HepG2 (cell line): ENCODE results near the gene CMTM8. TPM values are rescaled to one million over a fixed set of nuclear protein-coding genes. Genes with fewer than 3 reads are reported as not detected.

Source experiments
- CBX2 ChIP-seq, 2 experiments: fragments of 200-600 bp in 1 of 2; sonication (generic); formaldehyde crosslinking in 1 of 2; IDR thresholded peaks; 2 replicates each; pipeline versions ENCODE4 v1.7.0 to v1.8.1; 2018 to 2022; ENCODE audit warnings: low read depth in 2 of 2, low read length in 1 of 2, mild to moderate bottlenecking in 1 of 2, missing genetic modification reagents in 1 of 2
- FOXA3 ChIP-seq: IDR thresholded peaks from 2 replicates; pipeline ENCODE4 v1.6.1; 2016; ENCODE audit warnings: missing genetic modification reagents, missing compliant biosample characterization
- FUBP1 ChIP-seq: sonication (generic); formaldehyde crosslinking; IDR thresholded peaks from 2 replicates; pipeline ENCODE4 v1.5.1; 2020; ENCODE audit warnings: missing genetic modification reagents, mild to moderate bottlenecking, borderline replicate concordance
- GATAD2A ChIP-seq: IDR thresholded peaks from 2 replicates; pipeline ENCODE4 v1.6.1; 2016
- GFI1 ChIP-seq: sonication (generic); formaldehyde crosslinking; IDR thresholded peaks from 2 replicates; pipeline ENCODE4 v1.5.0; 2020; ENCODE audit warnings: missing genetic modification reagents, mild to moderate bottlenecking, borderline replicate concordance
- HOXD1 ChIP-seq: sonication (generic); formaldehyde crosslinking; IDR thresholded peaks from 2 replicates; pipeline ENCODE4 v1.5.0; 2020; ENCODE audit warnings: missing genetic modification reagents
- KDM2A ChIP-seq: sonication (generic); formaldehyde crosslinking; IDR thresholded peaks from 2 replicates; pipeline ENCODE4 v1.4.0; 2020; ENCODE audit warnings: low read depth, missing genetic modification reagents, borderline replicate concordance
- KLF16 ChIP-seq, 2 experiments: sonication (generic) in 1 of 2; formaldehyde crosslinking in 1 of 2; IDR thresholded peaks; 2 replicates each; pipeline versions ENCODE4 v1.6.1 to v1.8.0; 2016 to 2023; ENCODE audit warnings: missing genetic modification reagents in 2 of 2, missing compliant biosample characterization in 1 of 2
- NCOA1 ChIP-seq: sonication (generic); formaldehyde crosslinking; IDR thresholded peaks from 2 replicates; pipeline ENCODE4 v1.9.0; 2021; ENCODE audit warnings: missing genetic modification reagents
- NKX3-1 ChIP-seq: sonication (generic); formaldehyde crosslinking; IDR thresholded peaks from 2 replicates; pipeline ENCODE4 v1.5.0; 2020; ENCODE audit warnings: missing genetic modification reagents
- PRDM15 ChIP-seq: sonication (generic); formaldehyde crosslinking; IDR thresholded peaks from 2 replicates; pipeline ENCODE4 v1.4.0; 2020; ENCODE audit warnings: missing genetic modification reagents
- RXRB ChIP-seq: IDR thresholded peaks from 2 replicates; pipeline ENCODE4 v1.6.1; 2016; ENCODE audit warnings: borderline replicate concordance, missing genetic modification reagents, missing compliant biosample characterization
- SMAD9 ChIP-seq: sonication (generic); formaldehyde crosslinking; IDR thresholded peaks from 2 replicates; pipeline ENCODE4 v1.5.1; 2020; ENCODE audit warnings: mild to moderate bottlenecking, missing genetic modification reagents
- SNAPC5 ChIP-seq: sonication (generic); formaldehyde crosslinking; IDR thresholded peaks from 2 replicates; pipeline ENCODE4 v1.8.1; 2023; ENCODE audit warnings: mild to moderate bottlenecking, missing genetic modification reagents, borderline replicate concordance
- SOX5 ChIP-seq: IDR thresholded peaks from 2 replicates; pipeline ENCODE4 v1.6.1; 2016; ENCODE audit warnings: borderline replicate concordance
- STAG1 ChIP-seq: sonication (generic); formaldehyde crosslinking; IDR thresholded peaks from 2 replicates; pipeline ENCODE4 v1.4.0; 2020; ENCODE audit warnings: missing genetic modification reagents
- TP53 ChIP-seq: sonication (generic); formaldehyde crosslinking; conservative IDR thresholded peaks from 2 replicates; pipeline ENCODE4 v1.4.0; 2020; ENCODE audit warnings: missing genetic modification reagents
- XRCC5 ChIP-seq: fragments of 200-400 bp; formaldehyde crosslinking; optimal IDR thresholded peaks from 2 replicates; pipeline ENCODE3; 2017; ENCODE audit warnings: mild to moderate bottlenecking, low read length
- ZBTB7A ChIP-seq: sonication (generic); formaldehyde crosslinking; IDR thresholded peaks from 2 replicates; pipeline ENCODE4 v1.8.0; 2022; ENCODE audit warnings: mild to moderate bottlenecking, missing genetic modification reagents
- ZFAT ChIP-seq: sonication (generic); formaldehyde crosslinking; conservative IDR thresholded peaks from 2 replicates; pipeline ENCODE4 v1.8.1; 2023; ENCODE audit warnings: missing genetic modification reagents, inconsistent platforms
- ZFP91 ChIP-seq: sonication (generic); formaldehyde crosslinking; IDR thresholded peaks from 2 replicates; pipeline ENCODE4 v1.9.0; 2022; ENCODE audit warnings: missing genetic modification reagents, mild to moderate bottlenecking, borderline replicate concordance
- ZNF772 ChIP-seq: sonication (generic); formaldehyde crosslinking; IDR thresholded peaks from 2 replicates; pipeline ENCODE4 v1.5.0; 2020; ENCODE audit warnings: mild to moderate bottlenecking, missing genetic modification reagents
- polyA plus RNA-seq, 8 experiments: library from polyadenylated mRNA; depleted of rRNA in 3 of 8; stranded (reverse) in 7 of 8; unstranded in 1 of 8; fragments of >200 nt; fragmentation: Illumina TruSeq in 4 of 8; extraction: Trizol in 4 of 8; gene quantifications; 2 replicates each; pipeline versions ENCODE4 v1.2.1 to v1.2.3, GENCODE V29; 2011 to 2016; ENCODE audit warnings: low read depth in 4 of 8, missing spikeins in 1 of 8, mixed read lengths in 1 of 8; ENCODE audit not compliant: insufficient read depth in 1 of 8
- total RNA-seq, 5 experiments: library from RNA; depleted of rRNA; stranded (reverse); fragments of >200 nt; fragmentation: Illumina TruSeq; extraction: Trizol; gene quantifications; 2 replicates each; pipeline ENCODE4 v1.2.3, GENCODE V29; 2016; ENCODE audit warnings: low read depth in 1 of 5

CMTM8 gene
- total and polyA plus RNA-seq, 2 of the 13 experiments (the other 11 are each of a cell fraction or from before 2014, with no cell fraction given): 8.9 to 15.8 TPM

- TF ChIP-seq FUBP1: no peak
- peak; percentile 35; the same call in 1 of the 2 replicates for TF ChIP-seq SOX5 (CRISPR knock-in tag)
- TF ChIP-seq STAG1: peak; percentile 81
- peak; percentile 19; the same call in 1 of the 2 replicates for TF ChIP-seq RXRB (CRISPR knock-in tag)
- peak; percentile 69 for TF ChIP-seq XRCC5
- TF ChIP-seq NCOA1 (CRISPR knock-in tag): no peak
- TF ChIP-seq ZNF772 (CRISPR knock-in tag): no peak
- TF ChIP-seq SMAD9 (CRISPR knock-in tag): no peak
- peak; percentile 40; the same call in 1 of the 2 replicates for TF ChIP-seq GATAD2A
- no peak for TF ChIP-seq PRDM15 (CRISPR knock-in tag)
- no peak for TF ChIP-seq SNAPC5 (CRISPR knock-in tag)
- TF ChIP-seq ZFAT (CRISPR knock-in tag): no peak
- no peak for TF ChIP-seq NKX3-1 (CRISPR knock-in tag)
- TF ChIP-seq TP53 (CRISPR knock-in tag): no peak
- TF ChIP-seq KDM2A (CRISPR knock-in tag): 0 out of 2 replicates have a peak, but pooled peaks have one; percentile 28
- TF ChIP-seq HOXD1 (CRISPR knock-in tag): no peak
- no peak for TF ChIP-seq CBX2 (IDR thresholded peaks at IDR 0.05; ENCODE audit: low read depth, low read length)
- TF ChIP-seq CBX2 (CRISPR knock-in tag; IDR thresholded peaks at IDR 0.05; ENCODE audit: low read depth): no peak
- TF ChIP-seq KLF16 (CRISPR knock-in tag; IDR thresholded peaks at IDR 0.05): 0 out of 4 replicates have a peak, but pooled peaks of 1 of the 2 experiments have one; percentile 22
- TF ChIP-seq ZBTB7A: no peak
- TF ChIP-seq GFI1: no peak
- TF ChIP-seq ZFP91 (CRISPR knock-in tag): 0 out of 2 replicates have a peak, but pooled peaks have one; percentile 18
- TF ChIP-seq FOXA3 (CRISPR knock-in tag): peak; percentile 94
Measured at GRCh38 chr3:32296251-32297204, 58.0 kb downstream of the CMTM8 start (continued).
